A673 (cell line): Measurements from ENCODE around the gene RNPEPL1. TPM values are rescaled to one million over a fixed set of nuclear protein-coding genes. Genes with fewer than 3 reads are reported as not detected.

Source experiments
- BruUV-seq: library from RNA; stranded (reverse); fragments of 400-500 nt; replicated peaks from 2 replicates; lab custom pipeline; 2021; lab: Mats Ljungman, UMichigan
- CTCF ChIA-PET: fragments of 300-600 bp; sonication (Branson Sonifier 250); formaldehyde crosslinking; loops from one replicate; lab custom pipeline; 2022; ENCODE audit warnings: antibody characterized with exemption; lab: Charles Lee
- POLR2A ChIA-PET: fragments of 300-600 bp; sonication (Branson Sonifier 250); formaldehyde crosslinking; loops from one replicate; lab custom pipeline; 2022; ENCODE audit warnings: antibody characterized with exemption; ENCODE audit not compliant: low non-redundant PET; lab: Charles Lee
- DNase-seq: peaks from one replicate; pipeline ENCODE4 v3.0.0-alpha.2; 2015; ENCODE audit warnings: low spot score
- H3K27ac ChIP-seq: fragments of 200-600 bp; sonication (generic); 2 replicates; pipeline ENCODE4 v1.5.1; 2016; ENCODE audit warnings: mixed run types, low read depth, mild to moderate bottlenecking, mixed read lengths, antibody characterized with exemption, low read length; ENCODE audit not compliant: poor library complexity, severe bottlenecking
- H3K27me3 ChIP-seq: fragments of 200-600 bp; sonication (generic); replicated peaks from 2 replicates; pipeline ENCODE4 v1.6.1; 2017; ENCODE audit warnings: mixed run types, low read depth, mild to moderate bottlenecking, mixed read lengths, antibody characterized with exemption, low read length; ENCODE audit not compliant: insufficient read depth, poor library complexity
- H3K36me3 ChIP-seq: fragments of 200-600 bp; sonication (generic); 2 replicates; pipeline ENCODE4 v1.6.1; 2016; ENCODE audit warnings: mixed run types, mild to moderate bottlenecking, mixed read lengths, antibody characterized with exemption, low read length; ENCODE audit not compliant: insufficient read depth, poor library complexity, severe bottlenecking
- H3K4me1 ChIP-seq: fragments of 200-600 bp; sonication (generic); 2 replicates; pipeline ENCODE4 v1.6.1; 2017; ENCODE audit warnings: mixed run types, mild to moderate bottlenecking, mixed read lengths, antibody characterized with exemption, low read length; ENCODE audit not compliant: insufficient read depth, poor library complexity, severe bottlenecking
- H3K4me3 ChIP-seq: fragments of 200-600 bp; sonication (generic); 2 replicates; pipeline ENCODE4 v1.5.1; 2016; ENCODE audit warnings: low read depth, mixed run types, mild to moderate bottlenecking, mixed read lengths, low read length; ENCODE audit not compliant: poor library complexity, severe bottlenecking
- H3K9me3 ChIP-seq: fragments of 200-600 bp; sonication (generic); 2 replicates; pipeline ENCODE4 v1.6.1; 2016; ENCODE audit warnings: mixed run types, low read depth, mild to moderate bottlenecking, mixed read lengths, antibody characterized with exemption, low read length; ENCODE audit not compliant: poor library complexity, severe bottlenecking
- EZH2 ChIP-seq: fragments of 200-600 bp; sonication (generic); IDR thresholded peaks from 2 replicates; pipeline ENCODE4 v1.6.1; 2017; ENCODE audit warnings: borderline replicate concordance, low read depth, mild to moderate bottlenecking, mixed read lengths, antibody characterized with exemption, low read length; ENCODE audit not compliant: poor library complexity, severe bottlenecking
- intact Hi-C: fragments of 100-400 bp; cut with micrococcal nuclease; formaldehyde crosslinking; loops from one replicate; pipeline ENCODE4 v1.10.0; 2022; ENCODE audit not compliant: unreplicated experiment
- total RNA-seq: library from RNA; stranded (reverse); gene quantifications from 2 replicates; pipeline ENCODE4 v1.2.3, GENCODE V29; 2021
- TF ChIP-seq, protein P1 (sequence below): fragments of 300-800, 200-600 bp; sonication (generic); conservative IDR thresholded peaks from 2 replicates; pipeline ENCODE4 v1.5.1; 2017; ENCODE audit warnings: low read depth, mild to moderate bottlenecking, antibody characterized with exemption, low read length, moderate library complexity, mixed read lengths

Gene RNPEPL1
- total RNA-seq, 1 experiment from 2014 or later = 26.5 TPM

DNA sequence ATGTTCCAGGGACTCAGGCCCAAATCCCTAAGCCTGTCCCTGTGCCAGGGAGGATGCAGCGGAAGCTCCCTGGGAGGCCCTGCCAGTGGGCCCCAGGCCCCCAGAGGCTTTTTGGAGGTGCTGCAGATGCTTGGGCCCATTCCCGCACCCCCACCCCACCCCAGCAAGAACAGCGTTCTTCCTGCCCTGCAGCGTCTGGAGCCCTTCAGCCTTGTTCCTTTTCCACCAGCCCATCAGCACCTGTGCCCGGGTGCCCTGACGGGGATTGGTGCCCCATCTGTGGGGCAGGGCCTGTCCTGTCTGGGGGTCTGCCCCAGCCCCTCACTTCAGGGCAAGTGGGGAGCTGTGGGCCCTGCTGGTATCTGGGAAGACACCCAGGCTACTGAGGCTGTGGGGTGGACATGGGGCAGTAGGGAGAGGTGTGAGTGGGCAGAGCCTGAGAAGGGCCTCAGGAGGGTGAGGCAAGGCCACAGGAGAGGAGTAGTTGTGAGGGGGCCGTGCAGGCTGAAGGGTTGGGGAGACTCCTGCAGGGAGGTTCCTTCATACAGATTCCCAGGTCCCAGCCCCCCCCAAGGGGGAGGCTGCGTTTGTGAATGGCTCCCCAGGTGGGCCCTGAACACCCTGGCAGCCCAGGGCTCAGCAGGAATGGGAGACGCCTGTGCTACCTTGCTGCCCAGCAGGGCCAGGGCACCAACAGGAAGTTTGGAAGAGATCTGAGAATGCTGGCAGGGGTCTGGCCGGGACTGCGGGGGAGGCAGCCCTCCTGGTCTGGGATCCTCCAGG, 2.4 kb downstream of the RNPEPL1 start:
- CTCF ChIA-PET = no interaction called here
- BruUV-seq = no TSS peak

DNA sequence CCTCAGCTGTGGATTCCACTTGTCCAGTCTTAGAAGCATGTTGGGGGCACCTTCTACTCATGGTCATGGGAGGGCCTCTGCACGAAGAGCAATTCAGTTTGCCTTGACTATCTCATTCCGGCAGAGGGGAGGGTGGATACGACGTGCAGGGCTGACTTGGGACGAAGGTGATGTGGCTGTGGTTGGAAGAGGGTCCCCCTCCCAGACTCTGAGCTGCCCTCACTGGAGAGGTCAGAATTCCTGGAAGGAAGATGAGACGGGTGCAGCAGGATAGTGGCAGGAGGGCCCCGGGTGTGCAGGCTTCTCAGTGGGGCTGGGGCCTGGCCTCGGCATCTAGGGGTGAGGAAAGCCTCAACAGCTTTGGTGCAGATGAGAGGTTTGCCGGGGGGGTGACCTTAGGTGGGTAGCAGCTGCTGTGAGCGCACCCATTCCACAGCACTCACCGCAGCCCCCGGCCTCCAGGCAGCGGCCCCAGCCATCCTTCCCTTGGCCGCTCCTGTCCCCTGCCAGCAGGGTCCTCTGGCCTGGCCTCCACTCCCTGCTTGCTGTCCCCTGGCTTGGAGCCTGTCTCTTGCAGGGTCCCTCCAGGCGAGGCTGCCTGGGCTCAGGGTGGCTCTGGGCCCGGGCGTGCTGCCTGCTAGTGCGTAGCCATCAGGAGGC, 3.2 kb downstream of the RNPEPL1 start:
- DNase-seq = no peak
- BruUV-seq = no TSS peak
- no peaks in the 10 kb centered on the region for H3K9me3 ChIP-seq
- H3K27me3 ChIP-seq = no peaks in the 10 kb centered on the region
- no peak overlapping the region for H3K4me3 ChIP-seq
- POLR2A ChIA-PET = no interaction called here
- no peak overlapping the region for H3K27ac ChIP-seq
- TF ChIP-seq, protein P1, sequence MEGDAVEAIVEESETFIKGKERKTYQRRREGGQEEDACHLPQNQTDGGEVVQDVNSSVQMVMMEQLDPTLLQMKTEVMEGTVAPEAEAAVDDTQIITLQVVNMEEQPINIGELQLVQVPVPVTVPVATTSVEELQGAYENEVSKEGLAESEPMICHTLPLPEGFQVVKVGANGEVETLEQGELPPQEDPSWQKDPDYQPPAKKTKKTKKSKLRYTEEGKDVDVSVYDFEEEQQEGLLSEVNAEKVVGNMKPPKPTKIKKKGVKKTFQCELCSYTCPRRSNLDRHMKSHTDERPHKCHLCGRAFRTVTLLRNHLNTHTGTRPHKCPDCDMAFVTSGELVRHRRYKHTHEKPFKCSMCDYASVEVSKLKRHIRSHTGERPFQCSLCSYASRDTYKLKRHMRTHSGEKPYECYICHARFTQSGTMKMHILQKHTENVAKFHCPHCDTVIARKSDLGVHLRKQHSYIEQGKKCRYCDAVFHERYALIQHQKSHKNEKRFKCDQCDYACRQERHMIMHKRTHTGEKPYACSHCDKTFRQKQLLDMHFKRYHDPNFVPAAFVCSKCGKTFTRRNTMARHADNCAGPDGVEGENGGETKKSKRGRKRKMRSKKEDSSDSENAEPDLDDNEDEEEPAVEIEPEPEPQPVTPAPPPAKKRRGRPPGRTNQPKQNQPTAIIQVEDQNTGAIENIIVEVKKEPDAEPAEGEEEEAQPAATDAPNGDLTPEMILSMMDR = no peak
- no peak for TF ChIP-seq EZH2
- intact Hi-C loops = no loop called here
- CTCF ChIA-PET = no interaction called here
- H3K36me3 ChIP-seq = peaks cover under 1% of the 10 kb centered on the region
- H3K4me1 ChIP-seq = peaks cover 12% of the 10 kb centered on the region

More for the DNA sequence above, 2.4 kb downstream of the RNPEPL1 start:
- Histone ChIP-seq H3K4me1 (peaks cover 19% of the 10 kb centered on the region), H3K36me3 (no peaks in the 10 kb centered on the region), H3K9me3 (no peaks in the 10 kb centered on the region), H3K27me3 (no peaks in the 10 kb centered on the region), H3K4me3 (no peak overlapping the region), H3K27ac (no peak overlapping the region)
- no peak for DNase-seq
- TF ChIP-seq EZH2 = no peak
- TF ChIP-seq, protein P1 = no peak
- intact Hi-C loops = no loop called here
- POLR2A ChIA-PET = no interaction called here

DNA sequence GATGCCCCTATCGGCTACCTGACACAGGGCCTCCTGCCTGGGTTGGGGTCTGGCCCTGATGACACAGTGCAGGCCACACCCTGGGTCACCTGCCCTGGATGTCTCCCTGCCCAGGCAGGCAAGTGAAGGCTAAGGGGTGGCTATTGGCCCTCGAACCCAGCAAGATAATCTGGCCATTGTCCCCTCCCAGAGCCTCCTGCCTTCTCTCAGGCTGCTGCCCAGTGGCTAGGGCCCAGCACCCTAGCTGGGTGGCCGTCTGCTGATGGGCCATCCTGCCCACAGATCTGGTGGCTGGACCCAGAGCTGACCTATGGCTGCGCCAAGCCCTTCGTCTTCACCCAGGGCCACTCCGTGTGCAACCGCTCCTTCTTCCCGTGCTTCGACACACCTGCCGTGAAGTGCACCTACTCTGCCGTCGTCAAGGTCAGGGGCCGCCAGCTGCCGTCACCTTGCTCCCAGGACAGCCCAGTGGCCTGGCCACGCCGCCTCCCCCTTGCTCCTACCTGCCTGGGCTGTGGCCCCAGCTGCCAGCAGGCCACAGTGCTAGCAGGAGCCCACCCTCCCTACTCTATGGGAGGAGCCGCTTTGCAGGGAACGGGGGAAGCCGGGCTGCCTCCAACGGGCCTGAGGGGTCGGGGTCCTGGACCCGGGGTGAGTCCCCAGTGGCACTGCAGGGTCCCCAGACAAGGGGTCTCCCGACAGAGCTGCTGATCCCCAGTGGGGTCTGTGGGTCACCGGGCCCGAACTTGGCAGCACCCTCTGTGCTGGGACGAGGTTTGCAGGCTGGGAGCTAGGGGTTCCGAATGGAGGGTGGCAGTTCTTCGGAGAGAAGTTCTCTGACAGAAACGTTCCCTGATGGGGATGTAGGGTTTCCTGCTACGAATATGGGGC, 4.1 kb downstream of the RNPEPL1 start:
- POLR2A ChIA-PET = no interaction called here
- Histone ChIP-seq H3K27me3 (no peaks in the 10 kb centered on the region), H3K9me3 (no peaks in the 10 kb centered on the region), H3K36me3 (peaks cover 8% of the 10 kb centered on the region), H3K27ac (no peak overlapping the region), H3K4me1 (peaks cover 2% of the 10 kb centered on the region), H3K4me3 (no peak overlapping the region)
- DNase-seq = no peak
- BruUV-seq = no TSS peak
- TF ChIP-seq, protein P1 = no peak
- TF ChIP-seq EZH2 = no peak
- CTCF ChIA-PET = no interaction called here
- intact Hi-C loops = no loop called here
